Esophagus (tissue), 2 donors: Measurements from ENCODE around the gene SKOR1. TPM values are rescaled to one million over a fixed set of nuclear protein-coding genes. Genes with fewer than 3 reads are reported as not detected.
A peak's percentile ranks its signal among the peaks of the same experiment; 100 is the strongest.

Experiments used
- H3K27ac ChIP-seq, 2 donors: one replicate each; pipeline ENCODE4 v1.5.1; 2013; ENCODE audit warnings: low read depth in 2 of 2, mild to moderate bottlenecking in 2 of 2, inconsistent platforms in 1 of 2, low read length in 1 of 2, moderate library complexity in 1 of 2
- H3K27me3 ChIP-seq, 2 donors: one replicate each; pipeline ENCODE4 v1.6.1; 2013; ENCODE audit warnings: low read length in 2 of 2, control low read depth in 1 of 2, mild to moderate bottlenecking in 1 of 2; ENCODE audit not compliant: insufficient read depth in 2 of 2, control insufficient read depth in 1 of 2
- H3K36me3 ChIP-seq, 2 donors: one replicate each; pipeline ENCODE4 v1.6.1; 2013; ENCODE audit warnings: low read length in 1 of 2; ENCODE audit not compliant: control insufficient read depth in 2 of 2, insufficient read depth in 2 of 2
- H3K4me1 ChIP-seq, 2 donors: one replicate each; pipeline ENCODE4 v1.6.1; 2013; ENCODE audit warnings: low read length in 1 of 2; ENCODE audit not compliant: control insufficient read depth in 2 of 2, insufficient read depth in 2 of 2
- H3K4me3 ChIP-seq, 2 donors: one replicate each; pipeline ENCODE4 v1.5.1; 2013; ENCODE audit warnings: low read length in 2 of 2, mild to moderate bottlenecking in 2 of 2, low read depth in 1 of 2, moderate library complexity in 1 of 2
- H3K9me3 ChIP-seq, 2 donors: one replicate each; pipeline ENCODE4 v1.6.1; 2013; ENCODE audit warnings: mild to moderate bottlenecking in 2 of 2, low read depth in 1 of 2, low read length in 1 of 2, moderate library complexity in 1 of 2; ENCODE audit not compliant: control insufficient read depth in 2 of 2, insufficient read depth in 1 of 2
- WGBS, 2 donors: extraction: QIAGEN DNeasy Blood & Tissue Kit; methylation state at CpG; one replicate each; pipeline ENCODE4 v1.1.7; 2013; 5-methylcytosine and 5-hydroxymethylcytosine counted together
- polyA plus RNA-seq, 2 donors: library from polyadenylated mRNA; stranded (reverse); fragments of 200-250 nt; gene quantifications; one replicate each; pipeline ENCODE4 v1.2.3, GENCODE V29; 2013
- donor health status: healthy with polysubstance abuse.
- donor health status: Bipolar disorder and iron deficiency.

The SKOR1 gene
- polyA plus RNA-seq, 2 donors: 0.12 to 0.16 TPM

DNA sequence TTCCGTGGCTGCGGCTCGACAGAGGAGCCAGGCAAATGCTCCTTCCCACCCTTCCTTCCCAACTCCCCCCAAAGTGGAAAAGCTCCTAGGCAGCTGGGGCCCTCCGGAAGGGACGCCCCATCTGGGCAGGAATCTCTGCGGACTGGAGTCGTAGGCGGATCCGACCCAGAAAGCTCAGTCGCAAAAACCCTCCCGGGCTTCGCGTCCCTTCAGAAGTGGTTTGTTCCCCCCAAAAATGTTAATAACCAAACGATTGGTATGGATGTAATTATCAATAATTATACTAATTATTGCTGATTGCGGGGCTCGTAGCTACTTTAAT lies 10.8 kb downstream of the SKOR1 start:
- Histone ChIP-seq H3K4me1 (peaks cover 15 to 20% of the 10 kb centered on the region in 2 donors), H3K27me3 (peaks cover 5 to 14% of the 10 kb centered on the region in 2 donors), H3K9me3 (no peaks in the 10 kb centered on the region), H3K36me3 (no peaks in the 10 kb centered on the region), H3K4me3 (peak overlapping the region; percentile 22 to 56), H3K27ac (no peak overlapping the region)
- WGBS, 2 donors: 5% methylated on average over 16 of the region's 16 CpGs

DNA sequence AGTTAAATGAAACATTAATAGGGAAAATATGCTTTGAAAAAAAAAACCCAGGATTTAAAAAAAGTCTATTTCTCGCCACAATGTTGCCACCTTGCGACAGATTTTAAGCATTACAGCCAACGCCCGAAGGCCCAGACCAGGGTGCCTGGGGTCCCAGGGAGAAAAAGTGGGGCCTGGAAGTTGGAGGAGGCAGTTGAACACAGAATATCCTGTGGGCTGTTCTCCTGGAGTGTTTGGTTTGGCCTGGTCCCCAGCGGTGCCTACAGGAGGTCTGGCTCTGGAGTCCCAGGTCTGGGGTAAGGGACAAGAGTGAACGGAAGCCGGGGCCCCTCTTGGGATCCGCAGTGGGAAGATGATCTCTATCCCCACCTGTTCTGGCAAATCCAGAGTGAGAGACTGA lies 11.2 kb downstream of the SKOR1 start:
- Histone ChIP-seq H3K27ac (no peak overlapping the region), H3K9me3 (no peaks in the 10 kb centered on the region), H3K27me3 (peaks cover 4 to 10% of the 10 kb centered on the region in 2 donors), H3K4me3 (peak overlapping the region in 1 of 2 donors; percentile 56), H3K36me3 (no peaks in the 10 kb centered on the region), H3K4me1 (peaks cover 18 to 20% of the 10 kb centered on the region in 2 donors)
- WGBS, 2 donors: 35 to 36% methylated on average over 8 of the region's 8 CpGs

DNA sequence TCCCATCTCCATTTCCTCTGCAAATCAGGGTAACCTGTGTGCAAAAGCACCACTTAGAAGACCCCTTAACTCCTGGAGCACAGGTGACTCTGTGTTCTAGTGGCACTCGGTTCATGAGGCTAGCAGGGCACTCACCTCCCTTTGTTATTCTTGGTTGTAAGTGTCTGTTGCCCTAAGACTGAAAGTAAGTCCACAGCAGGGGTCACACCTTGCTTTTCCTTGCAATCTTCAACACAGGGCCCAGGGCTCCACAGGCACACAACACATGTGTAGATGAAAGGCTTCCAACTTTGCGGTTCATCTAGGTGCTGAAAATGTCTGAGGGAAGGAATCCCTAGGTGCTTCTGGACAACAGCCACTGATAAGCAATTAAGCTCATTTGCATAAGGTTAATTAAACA lies 11.6 kb downstream of the SKOR1 start:
- Histone ChIP-seq H3K9me3 (no peaks in the 10 kb centered on the region), H3K27ac (no peak overlapping the region), H3K36me3 (no peaks in the 10 kb centered on the region), H3K4me3 (no peak overlapping the region), H3K27me3 (peaks cover 1 to 10% of the 10 kb centered on the region in 2 donors), H3K4me1 (peaks cover 18 to 20% of the 10 kb centered on the region in 2 donors)
- 72 to 80% methylated on average over 2 of the region's 2 CpGs for WGBS, 2 donors

DNA sequence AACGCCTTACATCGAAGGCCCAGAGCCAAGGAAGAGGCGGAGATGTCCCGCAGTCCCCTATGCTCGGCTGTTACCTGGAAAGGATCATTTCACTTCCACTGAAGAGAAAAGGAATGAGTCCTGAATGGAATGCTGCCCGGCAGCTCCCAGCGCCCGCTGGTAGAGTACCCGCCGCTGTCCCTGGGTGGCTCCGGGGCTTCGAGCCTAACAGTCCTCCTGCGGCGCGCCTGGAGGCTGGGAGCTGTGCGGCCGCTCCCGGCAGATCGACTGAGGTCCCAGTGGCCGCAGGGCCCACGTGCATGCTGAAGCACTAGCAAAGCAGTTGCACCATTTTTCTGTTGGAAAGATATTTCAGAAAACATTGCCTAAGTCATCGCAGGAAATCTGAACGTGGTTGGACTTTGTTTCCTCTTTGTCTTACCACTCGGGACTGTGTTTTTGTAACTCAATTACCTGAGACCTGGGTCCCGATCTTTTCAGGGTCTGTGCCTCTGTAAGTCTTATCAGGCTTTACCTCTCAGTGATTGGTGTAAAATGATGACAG lies 13.6 kb downstream of the SKOR1 start:
- Histone ChIP-seq H3K9me3 (no peaks in the 10 kb centered on the region), H3K36me3 (no peaks in the 10 kb centered on the region), H3K27me3 (peaks cover 0 to 10% of the 10 kb centered on the region in 2 donors), H3K4me3 (peak overlapping the region in 1 of 2 donors; percentile 47), H3K4me1 (peaks cover 11 to 15% of the 10 kb centered on the region in 2 donors), H3K27ac (no peak overlapping the region)
- WGBS, 2 donors: 12 to 15% methylated on average over 25 of the region's 25 CpGs

DNA sequence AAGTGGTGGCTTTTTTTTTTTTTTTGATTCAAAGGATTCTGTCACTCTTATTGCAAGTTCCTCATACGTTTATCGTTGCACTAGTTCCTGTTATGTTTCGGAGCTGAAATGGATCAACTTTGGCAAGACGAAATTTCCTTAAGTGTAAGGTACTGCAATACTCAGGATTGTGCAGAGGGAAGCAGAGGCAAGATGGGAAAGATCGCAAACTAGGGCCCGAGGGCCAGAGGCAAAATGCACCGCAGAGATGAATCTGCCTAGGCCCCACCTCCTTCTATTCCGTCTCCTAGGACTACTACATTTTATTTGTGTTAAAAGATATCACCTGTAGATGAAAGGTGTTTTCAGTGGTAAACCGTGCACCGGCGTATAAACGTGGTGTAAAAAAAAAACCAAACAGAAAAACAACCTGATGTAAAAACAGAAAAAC lies 14.2 kb downstream of the SKOR1 start:
- no peaks in the 10 kb centered on the region for H3K36me3 ChIP-seq
- H3K4me1 ChIP-seq: peaks cover 10 to 14% of the 10 kb centered on the region in 2 donors
- peak overlapping the region; percentile 63 to 67 for H3K27ac ChIP-seq
- no peaks in the 10 kb centered on the region for H3K9me3 ChIP-seq
- WGBS, 2 donors: 1 to 3% methylated on average over 12 of the region's 12 CpGs
- peaks cover 0 to 10% of the 10 kb centered on the region in 2 donors for H3K27me3 ChIP-seq
- H3K4me3 ChIP-seq: peak overlapping the region; percentile 42 to 47

DNA sequence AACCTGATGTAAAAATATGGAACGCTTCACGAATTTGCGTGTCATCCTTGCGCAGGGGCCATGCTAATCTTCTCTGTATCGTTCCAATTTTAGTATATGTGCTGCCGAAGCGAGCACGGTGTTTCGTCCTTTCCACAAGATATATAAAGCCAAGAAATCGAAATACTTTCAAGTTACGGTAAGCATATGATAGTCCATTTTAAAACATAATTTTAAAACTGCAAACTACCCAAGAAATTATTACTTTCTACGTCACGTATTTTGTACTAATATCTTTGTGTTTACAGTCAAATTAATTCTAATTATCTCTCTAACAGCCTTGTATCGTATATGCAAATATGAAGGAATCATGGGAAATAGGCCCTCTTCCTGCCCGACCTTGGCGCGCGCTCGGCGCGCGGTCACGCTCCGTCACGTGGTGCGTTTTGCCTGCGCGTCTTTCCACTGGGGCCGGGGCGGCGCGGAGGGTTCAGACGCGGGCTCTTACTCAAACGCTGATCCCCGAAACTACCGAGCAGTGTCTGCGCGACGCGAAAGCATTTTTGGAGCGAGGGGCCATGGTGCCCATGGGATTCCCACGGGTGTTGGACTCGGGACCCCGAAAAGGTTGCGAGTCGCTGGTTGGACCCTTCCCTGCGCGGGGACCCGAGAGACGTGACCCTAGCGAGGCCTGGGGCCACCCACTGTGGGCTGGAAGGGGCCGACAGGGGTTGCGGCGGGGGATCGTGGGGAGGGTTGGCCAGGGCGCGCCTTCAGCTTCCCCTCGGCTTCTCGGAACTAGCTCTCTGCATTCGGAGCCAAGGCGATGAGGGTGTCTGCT lies 14.8 kb downstream of the SKOR1 start, which contains the start of gene RNU6-1:
RNU6-1 (minus strand) TSS at position 117 of the 820 bp plus-strand sequence.
- Histone ChIP-seq H3K27ac (peak within 1 kb of the TSS; percentile 86 to 94), H3K4me1 (peaks cover 4 to 9% of the 10 kb centered on the region in 2 donors), H3K36me3 (no peaks in the 10 kb centered on the region), H3K4me3 (peak within 1 kb of the TSS; percentile 71 to 87), H3K9me3 (no peaks in the 10 kb centered on the region), H3K27me3 (peaks cover 0 to 10% of the 10 kb centered on the region in 2 donors)
- 0% methylated on average over 62 of the region's 62 CpGs for WGBS, 2 donors

DNA sequence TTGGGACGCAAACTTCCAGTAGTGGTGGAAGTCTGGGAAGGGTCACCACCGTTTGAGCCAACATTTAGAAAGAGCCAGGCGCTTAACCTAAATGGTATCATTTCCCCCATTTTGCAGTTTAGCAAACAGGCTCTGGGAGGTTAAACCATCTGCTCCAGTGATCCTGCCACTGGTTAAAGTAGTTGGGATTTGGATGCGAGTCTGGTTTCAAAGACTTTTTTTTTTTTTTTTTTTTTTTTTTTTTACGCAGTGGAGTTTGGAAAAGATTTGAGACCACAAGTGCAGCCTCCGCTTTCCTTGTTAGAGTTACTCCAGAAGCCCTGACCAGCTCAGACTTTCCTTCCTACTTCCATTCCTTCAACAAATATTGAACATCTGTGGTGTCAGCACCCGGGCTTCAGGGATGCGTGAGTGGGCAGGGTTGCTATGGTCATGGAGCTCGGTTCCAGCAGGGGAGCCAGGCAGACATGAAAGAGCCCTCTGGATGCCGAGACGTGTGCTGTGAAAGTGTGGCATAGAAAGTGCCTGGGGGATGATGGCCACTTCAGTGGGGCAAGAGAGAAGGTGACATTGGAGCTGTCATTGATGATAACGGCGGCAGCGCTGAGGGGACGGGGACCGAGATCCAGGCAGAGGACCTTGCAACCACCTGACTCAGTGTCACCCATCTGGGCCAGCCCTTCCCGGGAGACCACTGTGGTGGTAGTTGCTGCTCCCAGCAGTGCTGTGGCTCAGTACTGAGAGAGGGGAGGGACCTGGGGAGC lies 15.6 kb downstream of the SKOR1 start:
- Histone ChIP-seq H3K4me1 (peaks cover 3 to 4% of the 10 kb centered on the region in 2 donors), H3K4me3 (peak overlapping the region; percentile 71 to 87), H3K27me3 (peaks cover 0 to 2% of the 10 kb centered on the region in 2 donors), H3K36me3 (no peaks in the 10 kb centered on the region), H3K9me3 (no peaks in the 10 kb centered on the region), H3K27ac (peak overlapping the region; percentile 86 to 94)
- 6 to 8% methylated on average over 17 of the region's 17 CpGs for WGBS, 2 donors

DNA sequence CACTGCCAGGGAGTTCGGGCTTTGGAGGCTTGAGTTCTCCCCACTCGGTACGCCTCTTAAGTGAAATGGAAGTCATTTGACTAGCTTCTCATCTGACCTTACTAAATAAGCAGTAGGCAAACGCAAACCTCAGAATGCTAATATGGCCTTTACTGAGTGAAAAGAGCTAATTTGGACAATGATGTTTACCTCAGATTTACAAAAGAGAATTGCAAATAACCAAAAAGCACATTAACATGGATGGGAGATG lies 16.1 kb downstream of the SKOR1 start:
- Histone ChIP-seq H3K4me1 (peaks cover 3 to 4% of the 10 kb centered on the region in 2 donors), H3K9me3 (no peaks in the 10 kb centered on the region), H3K36me3 (no peaks in the 10 kb centered on the region), H3K27ac (no peak overlapping the region), H3K27me3 (no peaks in the 10 kb centered on the region), H3K4me3 (peak overlapping the region; percentile 27 to 87)
- 30 to 33% methylated on average over 4 of the region's 4 CpGs for WGBS, 2 donors

DNA sequence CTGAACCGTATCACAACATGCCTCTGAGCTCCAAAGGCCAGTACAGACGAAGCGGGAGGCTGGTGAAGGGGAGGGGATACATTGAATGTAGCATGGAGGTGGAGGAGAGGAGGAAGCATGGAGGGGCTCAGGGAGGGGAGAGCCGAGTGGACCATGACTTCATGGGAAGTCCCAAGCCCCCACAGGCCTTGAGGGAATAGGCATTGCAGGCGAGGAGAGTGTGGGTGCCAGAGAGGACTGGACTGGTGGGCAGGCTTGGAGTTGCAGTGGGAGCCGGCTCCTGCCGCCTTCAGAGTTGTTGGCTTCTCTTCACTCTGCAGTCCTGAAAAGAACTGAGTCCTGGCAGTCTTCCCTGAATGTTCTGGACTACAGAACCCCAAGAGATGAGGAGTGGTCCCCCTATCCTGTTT lies 17.8 kb downstream of the SKOR1 start:
- Histone ChIP-seq H3K27me3 (no peaks in the 10 kb centered on the region), H3K4me3 (no peak overlapping the region), H3K4me1 (peaks cover 3 to 4% of the 10 kb centered on the region in 2 donors), H3K9me3 (no peaks in the 10 kb centered on the region), H3K27ac (no peak overlapping the region), H3K36me3 (no peaks in the 10 kb centered on the region)
- 87% methylated on average over 7 of the region's 7 CpGs for WGBS, 2 donors
